Calu3 (cell line): Measurements from ENCODE around the gene EPX. TPM values are rescaled to one million over a fixed set of nuclear protein-coding genes. Genes with fewer than 3 reads are reported as not detected.

Source experiments
- BruUV-seq: library from RNA; stranded (reverse); fragments of 400-500 nt; replicated peaks from 2 replicates; lab custom pipeline; 2021; lab: Mats Ljungman, UMichigan
- CTCF ChIA-PET: fragments of 300-600 bp; sonication (Branson Sonifier 250); formaldehyde crosslinking; loops from one replicate; lab custom pipeline; 2022; ENCODE audit warnings: antibody characterized with exemption; lab: Charles Lee
- DNase-seq: peaks from one replicate; pipeline ENCODE4 v3.0.0; 2022
- H3K27ac Mint-ChIP-seq: one replicate; pipeline ENCODE4 v1.8.0; 2022; ENCODE audit warnings: mixed read lengths; ENCODE audit not compliant: unreplicated experiment
- H3K27me3 Mint-ChIP-seq: one replicate; pipeline ENCODE4 v1.8.0; 2022; ENCODE audit warnings: mixed read lengths; ENCODE audit not compliant: unreplicated experiment
- H3K36me3 Mint-ChIP-seq: one replicate; pipeline ENCODE4 v1.8.0; 2022; ENCODE audit warnings: mild to moderate bottlenecking, moderate library complexity, mixed read lengths; ENCODE audit not compliant: insufficient read depth, unreplicated experiment
- H3K4me1 Mint-ChIP-seq: one replicate; pipeline ENCODE4 v1.8.0; 2022; ENCODE audit warnings: mild to moderate bottlenecking, low read depth, mixed read lengths; ENCODE audit not compliant: unreplicated experiment
- H3K4me3 Mint-ChIP-seq: one replicate; pipeline ENCODE4 v1.8.0; 2022; ENCODE audit warnings: mild to moderate bottlenecking, low read depth, moderate library complexity, mixed read lengths; ENCODE audit not compliant: unreplicated experiment
- H3K9me3 Mint-ChIP-seq: one replicate; pipeline ENCODE4 v1.8.0; 2022; ENCODE audit warnings: low read depth, mixed read lengths; ENCODE audit not compliant: unreplicated experiment
- CTCF ChIP-seq: fragments of 200-600 bp; IDR thresholded peaks from one replicate; pipeline ENCODE4 v1.8.0; 2022; ENCODE audit warnings: antibody characterized with exemption; ENCODE audit not compliant: unreplicated experiment
- intact Hi-C: fragments of 100-400 bp; cut with micrococcal nuclease; formaldehyde crosslinking; loops from one replicate; pipeline ENCODE4 v1.10.0; 2022; ENCODE audit not compliant: unreplicated experiment
- total RNA-seq: library from RNA; stranded (reverse); gene quantifications from 2 replicates; pipeline ENCODE4 v1.2.3, GENCODE V29; 2022

Gene EPX
- total RNA-seq, 1 experiment from 2014 or later: not detected

GRCh38 chr17:58250344-58251011 lies 58.0 kb downstream of the EPX start:
- H3K9me3 Mint-ChIP-seq: no peaks in the 10 kb centered on the region
- DNase-seq: no peak
- no peak overlapping the region for H3K4me3 Mint-ChIP-seq
- no peaks in the 10 kb centered on the region for H3K4me1 Mint-ChIP-seq
- CTCF ChIA-PET: interaction anchor here (0.6 to 1.1 kb wide), 2 partner anchors 51 to 336 kb away, joined by 3 read pairs; no protein-coding TSS in a partner anchor
- no peak overlapping the region for H3K27ac Mint-ChIP-seq
- intact Hi-C loops: no loop called here
- TF ChIP-seq CTCF: no peak
- H3K27me3 Mint-ChIP-seq: peaks cover 90% of the 10 kb centered on the region
- BruUV-seq: no TSS peak
- no peaks in the 10 kb centered on the region for H3K36me3 Mint-ChIP-seq

- Mint-ChIP-seq H3K4me1 (no peaks in the 10 kb centered on the region), H3K36me3 (no peaks in the 10 kb centered on the region), H3K27me3 (peaks cover 90% of the 10 kb centered on the region), H3K27ac (no peak overlapping the region), H3K9me3 (no peaks in the 10 kb centered on the region), H3K4me3 (no peak overlapping the region)
- intact Hi-C loops: no loop called here
- CTCF ChIA-PET: interaction anchor here (0.7 kb wide), 1 partner anchor 125 kb away, joined by 3 read pairs; no protein-coding TSS in a partner anchor
- BruUV-seq: no TSS peak
- no peak for TF ChIP-seq CTCF
- DNase-seq: no peak
Measured at GRCh38 chr17:58252141-58252540, 59.6 kb downstream of the EPX start.

GRCh38 chr17:58253082-58253481 lies 60.6 kb downstream of the EPX start:
- Mint-ChIP-seq H3K4me1 (no peaks in the 10 kb centered on the region), H3K27me3 (peaks cover 91% of the 10 kb centered on the region), H3K9me3 (no peaks in the 10 kb centered on the region), H3K36me3 (no peaks in the 10 kb centered on the region), H3K4me3 (no peak overlapping the region), H3K27ac (no peak overlapping the region)
- CTCF ChIA-PET: interaction anchor here (0.7 kb wide), 1 partner anchor 124 kb away, joined by 3 read pairs; no protein-coding TSS in a partner anchor
- no peak for TF ChIP-seq CTCF
- DNase-seq: no peak
- no TSS peak for BruUV-seq
- intact Hi-C loops: no loop called here

Other genes with a start within 250 kb of the EPX start
- gene CUEDC1, start 237.3 kb upstream of the EPX start, total RNA-seq: 30.9 and 34.7 TPM in 2 replicates
- gene VEZF1, start 204.5 kb upstream of the EPX start, total RNA-seq: 33.4 and 40.4 TPM in 2 replicates
- 232 and 239 TPM in 2 replicates for gene SRSF1, start 185.5 kb upstream of the EPX start, total RNA-seq
- 24.8 and 29.2 TPM in 2 replicates for gene DYNLL2, start 109.3 kb upstream of the EPX start, total RNA-seq
- not detected in 2 replicates for gene OR4D1, start 44.3 kb upstream of the EPX start, total RNA-seq
- not detected in 2 replicates for gene OR4D2, start 25.7 kb upstream of the EPX start, total RNA-seq
- 9.6 and 14.1 TPM in 2 replicates for gene MKS1, start 26.5 kb downstream of the EPX start, total RNA-seq
- not detected in 2 replicates for gene LPO, start 45.9 kb downstream of the EPX start, total RNA-seq
- gene MPO, start 88.2 kb downstream of the EPX start, total RNA-seq: not detected in 2 replicates
- not detected in 2 replicates for gene TSPOAP1, start 136.1 kb downstream of the EPX start, total RNA-seq
- gene SUPT4H1, start 159.5 kb downstream of the EPX start, total RNA-seq: 40.3 and 46.7 TPM in 2 replicates
- 2.9 and 4.5 TPM in 2 replicates for gene RNF43, start 224.8 kb downstream of the EPX start, total RNA-seq